ENCODE results near the gene PRR5. TPM values are rescaled to one million over a fixed set of nuclear protein-coding genes. Genes with fewer than 3 reads are reported as not detected.
"Not testable (repeated sequence)": the region's sequence is repeated elsewhere in the genome, so short reads cannot be mapped to it uniquely, and the experiment has no call there.

Gene PRR5
- polyA plus RNA-seq, 1 of the 3 experiments (the other 2 are of a cell fraction): 1.3 TPM

- no peaks in the 10 kb centered on the region for H3K79me2 ChIP-seq (ENCODE audit: insufficient read depth)
- H2AFZ ChIP-seq (ENCODE audit: low read depth): no peak overlapping the region
- no peak overlapping the region for H3K9ac ChIP-seq
- no peaks in the 10 kb centered on the region for H4K20me1 ChIP-seq (ENCODE audit: insufficient read depth)
- TF ChIP-seq GABPA (IDR thresholded peaks at IDR 0.05; ENCODE audit: low read depth) (no peak), ZBTB33 (IDR thresholded peaks at IDR 0.05; ENCODE audit: borderline replicate concordance, low read depth) (no peak)
- H3K9me2 ChIP-seq: no peaks in the 10 kb centered on the region
- H3K4me1 ChIP-seq (ENCODE audit: control insufficient read depth in 1 of 2, insufficient read depth in 2 of 2, low read depth in 1 of 2, low read length in 1 of 2): peaks cover 0 to 18% of the 10 kb centered on the region in 2 experiments; a peak in 1 of 4 replicates
- no peaks in the 10 kb centered on the region for H3K27me3 ChIP-seq (ENCODE audit: insufficient read depth)
- DNase-seq: no peak
- H3K4me3 ChIP-seq (ENCODE audit: low read depth in 2 of 2, low read length in 1 of 2): no peak overlapping the region
- no peak overlapping the region for H3K4me2 ChIP-seq
- no peaks in the 10 kb centered on the region for H3K36me3 ChIP-seq (replicated peaks in 1 of 2; ENCODE audit: control insufficient read depth in 1 of 2, insufficient read depth in 2 of 2, low read length in 1 of 2)
- POLR2A ChIA-PET: no interaction called here
- H3K9me3 ChIP-seq: no peaks in the 10 kb centered on the region
- no peaks in the 10 kb centered on the region for H3F3A ChIP-seq (replicated peaks; ENCODE audit: insufficient read depth)
- CTCF ChIA-PET: interaction anchor here (0.9 to 41.0 kb wide), 6 partner anchors 9 to 597 kb away, joined by 3 to 642 read pairs (median 4); no protein-coding TSS in a partner anchor
- H3K27ac ChIP-seq (ENCODE audit: low read depth in 2 of 2, low read length in 1 of 2): no peak overlapping the region
- 88% methylated on average over 17 of the region's 18 CpGs for WGBS (ENCODE audit: low lambda C conversion rate)
Observed at GRCh38 chr22:44677871-44678555, 24.0 kb upstream of the PRR5 start.

- H3K27ac ChIP-seq (ENCODE audit: low read depth in 2 of 2, low read length in 1 of 2): no peak overlapping the region
- no peaks in the 10 kb centered on the region for H4K20me1 ChIP-seq (ENCODE audit: insufficient read depth)
- peaks cover 0 to 18% of the 10 kb centered on the region in 2 experiments; a peak in 1 of 4 replicates for H3K4me1 ChIP-seq (ENCODE audit: control insufficient read depth in 1 of 2, insufficient read depth in 2 of 2, low read depth in 1 of 2, low read length in 1 of 2)
- H3K79me2 ChIP-seq (ENCODE audit: insufficient read depth): no peaks in the 10 kb centered on the region
- H3K4me3 ChIP-seq (ENCODE audit: low read depth in 2 of 2, low read length in 1 of 2): no peak overlapping the region
- H3K9ac ChIP-seq: no peak overlapping the region
- no peak for DNase-seq
- ChIA-PET CTCF (interaction anchor here (1.1 to 41.0 kb wide), 4 partner anchors 10 to 597 kb away, joined by 3 to 642 read pairs (median 6); no protein-coding TSS in a partner anchor), POLR2A (no interaction called here)
- no peaks in the 10 kb centered on the region for H3K9me3 ChIP-seq
- no peaks in the 10 kb centered on the region for H3K9me2 ChIP-seq
- H3F3A ChIP-seq (replicated peaks; ENCODE audit: insufficient read depth): no peaks in the 10 kb centered on the region
- TF ChIP-seq MEF2A (IDR thresholded peaks at IDR 0.05; ENCODE audit: borderline replicate concordance, low read depth): no peak
- no peaks in the 10 kb centered on the region for H3K27me3 ChIP-seq (ENCODE audit: insufficient read depth)
- WGBS (ENCODE audit: low lambda C conversion rate): 88% methylated on average over 16 of the region's 18 CpGs
- no peak overlapping the region for H3K4me2 ChIP-seq
- H3K36me3 ChIP-seq (replicated peaks in 1 of 2; ENCODE audit: control insufficient read depth in 1 of 2, insufficient read depth in 2 of 2, low read length in 1 of 2): no peaks in the 10 kb centered on the region
- no peak overlapping the region for H2AFZ ChIP-seq (ENCODE audit: low read depth)
Observed at GRCh38 chr22:44678556-44679305, 23.3 kb upstream of the PRR5 start.

- H3K79me2 ChIP-seq (ENCODE audit: insufficient read depth); H3K9me2 ChIP-seq; DNase-seq; POLR2A ChIA-PET; H3K36me3 ChIP-seq (replicated peaks in 1 of 2; ENCODE audit: control insufficient read depth in 1 of 2, insufficient read depth in 2 of 2, low read length in 1 of 2); H3K27me3 ChIP-seq (ENCODE audit: insufficient read depth); H3F3A ChIP-seq (replicated peaks; ENCODE audit: insufficient read depth); H2AFZ ChIP-seq (ENCODE audit: low read depth); H3K4me2 ChIP-seq; H3K9me3 ChIP-seq; H4K20me1 ChIP-seq (ENCODE audit: insufficient read depth); H3K4me3 ChIP-seq (ENCODE audit: low read depth in 2 of 2, low read length in 1 of 2); H3K9ac ChIP-seq; H3K27ac ChIP-seq (ENCODE audit: low read depth in 2 of 2, low read length in 1 of 2): not testable (repeated sequence)
- WGBS (ENCODE audit: low lambda C conversion rate): 90% methylated on average over 9 of the region's 9 CpGs
- CTCF ChIA-PET: interaction anchor here (1.1 to 41.0 kb wide), 3 partner anchors 10 to 53 kb away, joined by 3 to 642 read pairs (median 9); no protein-coding TSS in a partner anchor
- peaks cover 0 to 18% of the 10 kb centered on the region in 2 experiments; a peak in 1 of 4 replicates for H3K4me1 ChIP-seq (ENCODE audit: control insufficient read depth in 1 of 2, insufficient read depth in 2 of 2, low read depth in 1 of 2, low read length in 1 of 2)
Observed at GRCh38 chr22:44679306-44679647, 22.7 kb upstream of the PRR5 start.
